Measurements from ENCODE around the gene GCLC.
A peak's percentile ranks its signal among the peaks of the same experiment; 100 is the strongest.

The GCLC gene

GRCh38 chr6:53517021-53517420 is 27.9 kb downstream of the GCLC start:
- no peak for DNase-seq (ENCODE audit: extremely low spot score)
- TF ChIP-seq SUZ12 (IDR thresholded peaks at IDR 0.05) (no peak), ZNF384 (IDR thresholded peaks at IDR 0.05) (peak; percentile 86)
- ChIA-PET POLR2A (interaction anchor here (0.6 to 1.2 kb wide), 2 partner anchors 40 to 134 kb away, joined by 3 read pairs; no protein-coding TSS in a partner anchor), CTCF (interaction anchor here (0.7 kb wide), 2 partner anchors 205 to 211 kb away, joined by 3 to 6 read pairs; no protein-coding TSS in a partner anchor)

GRCh38 chr6:53514677-53515076 is 30.2 kb downstream of the GCLC start:
- CTCF ChIA-PET, result no interaction called here
- TF ChIP-seq TARDBP (IDR thresholded peaks at IDR 0.05), result no peak
- no peak for TF ChIP-seq PKNOX1 (IDR thresholded peaks at IDR 0.05)
- no peak for TF ChIP-seq ARNT (IDR thresholded peaks at IDR 0.05)
- no peak for TF ChIP-seq ELF4 (IDR thresholded peaks at IDR 0.05)
- no peak for TF ChIP-seq ZNF384 (IDR thresholded peaks at IDR 0.05)
- TF ChIP-seq FOXM1 (IDR thresholded peaks at IDR 0.05; ENCODE audit: borderline replicate concordance), result no peak
- TF ChIP-seq LEF1 (IDR thresholded peaks at IDR 0.05; ENCODE audit: borderline replicate concordance), result no peak
- TF ChIP-seq NFRKB (IDR thresholded peaks at IDR 0.05), result no peak
- no peak for TF ChIP-seq CTBP1 (IDR thresholded peaks at IDR 0.05; ENCODE audit: borderline replicate concordance)
- no peak for TF ChIP-seq FOXA1 (IDR thresholded peaks at IDR 0.05)
- no peak for TF ChIP-seq FOXK2 (IDR thresholded peaks at IDR 0.05)
- TF ChIP-seq HDGF (IDR thresholded peaks at IDR 0.05; ENCODE audit: borderline replicate concordance), result no peak
- TF ChIP-seq BHLHE40 (IDR thresholded peaks at IDR 0.05; ENCODE audit: borderline replicate concordance), result no peak
- TF ChIP-seq SUZ12 (IDR thresholded peaks at IDR 0.05), result no peak
- TF ChIP-seq SP1 (IDR thresholded peaks at IDR 0.05), result no peak
- no peak for TF ChIP-seq L3MBTL2 (conservative IDR thresholded peaks at IDR 0.05)
- POLR2A ChIA-PET, result no interaction called here
- no peak for DNase-seq (ENCODE audit: extremely low spot score)

GRCh38 chr6:53513519-53513966 is 31.4 kb downstream of the GCLC start:
- ChIA-PET CTCF (no interaction called here), POLR2A (no interaction called here)
- no peak for DNase-seq (ENCODE audit: extremely low spot score)
- no peak for TF ChIP-seq ZNF384 (IDR thresholded peaks at IDR 0.05)
- TF ChIP-seq PKNOX1 (IDR thresholded peaks at IDR 0.05), result no peak
- no peak for TF ChIP-seq FOXM1 (IDR thresholded peaks at IDR 0.05; ENCODE audit: borderline replicate concordance)

GRCh38 chr6:53513056-53513455 is 31.8 kb downstream of the GCLC start:
- DNase-seq (ENCODE audit: extremely low spot score), result no peak
- ChIA-PET CTCF (no interaction called here), POLR2A (no interaction called here)
- TF ChIP-seq L3MBTL2 (conservative IDR thresholded peaks at IDR 0.05), result no peak
- TF ChIP-seq PKNOX1 (IDR thresholded peaks at IDR 0.05), result no peak
- no peak for TF ChIP-seq TARDBP (IDR thresholded peaks at IDR 0.05)
- TF ChIP-seq ARNT (IDR thresholded peaks at IDR 0.05), result no peak
- no peak for TF ChIP-seq FOXK2 (IDR thresholded peaks at IDR 0.05)
- TF ChIP-seq NFRKB (IDR thresholded peaks at IDR 0.05), result no peak
- TF ChIP-seq LEF1 (IDR thresholded peaks at IDR 0.05; ENCODE audit: borderline replicate concordance), result no peak
- no peak for TF ChIP-seq CTBP1 (IDR thresholded peaks at IDR 0.05; ENCODE audit: borderline replicate concordance)
- TF ChIP-seq FOXM1 (IDR thresholded peaks at IDR 0.05; ENCODE audit: borderline replicate concordance), result no peak
- TF ChIP-seq ELF4 (IDR thresholded peaks at IDR 0.05), result no peak

GRCh38 chr6:53512626-53513025 is 32.3 kb downstream of the GCLC start:
- POLR2A ChIA-PET, result no interaction called here

GRCh38 chr6:53510746-53511145 is 34.2 kb downstream of the GCLC start:
- DNase-seq (ENCODE audit: extremely low spot score), result no peak
- POLR2A ChIA-PET, result no interaction called here
- CTCF ChIA-PET, result interaction anchor here (0.6 to 1.0 kb wide), 3 partner anchors 17 to 224 kb away, joined by 3 to 4 read pairs (median 3); no protein-coding TSS in a partner anchor
- no peak for TF ChIP-seq SP1 (IDR thresholded peaks at IDR 0.05)
- TF ChIP-seq SUZ12 (IDR thresholded peaks at IDR 0.05), result no peak
- no peak for TF ChIP-seq ARNT (IDR thresholded peaks at IDR 0.05)
- TF ChIP-seq FOXK2 (IDR thresholded peaks at IDR 0.05), result no peak
- no peak for TF ChIP-seq TARDBP (IDR thresholded peaks at IDR 0.05)
- TF ChIP-seq FOXM1 (IDR thresholded peaks at IDR 0.05; ENCODE audit: borderline replicate concordance), result no peak
- no peak for TF ChIP-seq PKNOX1 (IDR thresholded peaks at IDR 0.05)
- TF ChIP-seq NFRKB (IDR thresholded peaks at IDR 0.05), result no peak
- TF ChIP-seq FOXA1 (IDR thresholded peaks at IDR 0.05), result no peak
- no peak for TF ChIP-seq ZNF384 (IDR thresholded peaks at IDR 0.05)
- TF ChIP-seq HDGF (IDR thresholded peaks at IDR 0.05; ENCODE audit: borderline replicate concordance), result no peak
- no peak for TF ChIP-seq BHLHE40 (IDR thresholded peaks at IDR 0.05; ENCODE audit: borderline replicate concordance)
- TF ChIP-seq CTBP1 (IDR thresholded peaks at IDR 0.05; ENCODE audit: borderline replicate concordance), result no peak
- TF ChIP-seq LEF1 (IDR thresholded peaks at IDR 0.05; ENCODE audit: borderline replicate concordance), result no peak
- TF ChIP-seq L3MBTL2 (conservative IDR thresholded peaks at IDR 0.05), result no peak
- TF ChIP-seq ELF4 (IDR thresholded peaks at IDR 0.05), result no peak

More at GRCh38 chr6:53512626-53513025, 32.3 kb downstream of the GCLC start:
- CTCF ChIA-PET, result interaction anchor here (0.6 kb wide), 1 partner anchor 213 kb away, joined by 3 read pairs; no protein-coding TSS in a partner anchor
- TF ChIP-seq FOXA1 (IDR thresholded peaks at IDR 0.05) (no peak), LEF1 (IDR thresholded peaks at IDR 0.05; ENCODE audit: borderline replicate concordance) (no peak), ZNF384 (IDR thresholded peaks at IDR 0.05) (no peak), BHLHE40 (IDR thresholded peaks at IDR 0.05; ENCODE audit: borderline replicate concordance) (no peak)
- no peak for DNase-seq (ENCODE audit: extremely low spot score)
